Stimulated activated CD4-positive, alpha-beta T cell treated with anti-CD3 and anti-CD28 coated beads, Interleukin-15, amount 100 ng/mL, for 48 hours (primary cell): Measurements from ENCODE around the gene UHRF1.
"Not testable (repeated sequence)": the region's sequence is repeated elsewhere in the genome, so short reads cannot be mapped to it uniquely, and the experiment has no call there.

Experiments used
- DNase-seq, 2 donors: peaks; one replicate each; pipeline ENCODE4 v3.0.0-alpha.2; 2020; ENCODE audit warnings: low read depth in 2 of 2

UHRF1 gene

GRCh38 chr19:4909156-4909896 lies at the start of gene UHRF1:
TSS of gene UHRF1 (plus strand) at chr19:4909501. CDS start at chr19:4910886, 1,385 bp downstream.
- DNase-seq: peak; percentile 68 to 78

GRCh38 chr19:4859697-4860096 lies 49.6 kb upstream of the UHRF1 start:
- DNase-seq: no peak

GRCh38 chr19:4861147-4861546 lies 48.2 kb upstream of the UHRF1 start:
- DNase-seq: no peak

GRCh38 chr19:4866595-4867424 lies 42.5 kb upstream of the UHRF1 start:
- DNase-seq: peak in 1 of 2 donors; percentile 31

- peak; percentile 90 to 93 for DNase-seq
Measured at GRCh38 chr19:4867534-4868285, 41.6 kb upstream of the UHRF1 start, which contains the start of gene PLIN3. TSS of gene PLIN3 (minus strand) at chr19:4867667. CDS start at chr19:4861394, 6,273 bp downstream.

GRCh38 chr19:4868286-4868834 lies 40.9 kb upstream of the UHRF1 start:
- DNase-seq: no peak

GRCh38 chr19:4870025-4870700 lies 39.1 kb upstream of the UHRF1 start:
- DNase-seq: peak in 1 of 2 donors; percentile 23

- no peak for DNase-seq
Measured at GRCh38 chr19:4871711-4872110, 37.6 kb upstream of the UHRF1 start.

- no peak for DNase-seq
Measured at GRCh38 chr19:4873930-4874329, 35.4 kb upstream of the UHRF1 start.

- DNase-seq: no peak
Measured at GRCh38 chr19:4877753-4878490, 31.4 kb upstream of the UHRF1 start.

GRCh38 chr19:4878491-4878968 lies 30.8 kb upstream of the UHRF1 start:
- DNase-seq: no peak

GRCh38 chr19:4879041-4879440 lies 30.3 kb upstream of the UHRF1 start:
- DNase-seq: no peak

GRCh38 chr19:4882874-4883273 lies 26.4 kb upstream of the UHRF1 start:
- not testable (repeated sequence) for DNase-seq

- DNase-seq: not testable (repeated sequence)
Measured at GRCh38 chr19:4884993-4885392, 24.3 kb upstream of the UHRF1 start.

- not testable (repeated sequence) for DNase-seq
Measured at GRCh38 chr19:4887803-4888202, 21.5 kb upstream of the UHRF1 start.

GRCh38 chr19:4889034-4889815 lies 20.1 kb upstream of the UHRF1 start:
- no peak for DNase-seq

- DNase-seq: no peak
Measured at GRCh38 chr19:4891066-4891465, 18.2 kb upstream of the UHRF1 start.

- DNase-seq: not testable (repeated sequence)
Measured at GRCh38 chr19:4892962-4893361, 16.3 kb upstream of the UHRF1 start.

GRCh38 chr19:4896372-4896771 lies 12.9 kb upstream of the UHRF1 start:
- no peak for DNase-seq
